NCI-H2196 treated with DMSO at 0.1 percent for 48 hours (cell line): ENCODE results near the gene PSMA7.
"Not testable (repeated sequence)": the region's sequence is repeated elsewhere in the genome, so short reads cannot be mapped to it uniquely, and the experiment has no call there.

Source experiments
- DNase-seq: peaks from one replicate; lab custom pipeline; 2025; ENCODE audit not compliant: unreplicated experiment; lab: John Stamatoyannopoulos, UW

Gene PSMA7

GRCh38 chr20:62120990-62121775 lies 22.0 kb downstream of the PSMA7 start:
- DNase-seq = no peak

GRCh38 chr20:62120365-62120762 lies 22.8 kb downstream of the PSMA7 start:
- no peak for DNase-seq

GRCh38 chr20:62119591-62120364 lies 23.4 kb downstream of the PSMA7 start:
- no peak for DNase-seq

GRCh38 chr20:62119115-62119514 lies 24.1 kb downstream of the PSMA7 start:
- no peak for DNase-seq

- no peak for DNase-seq
Observed at GRCh38 chr20:62118113-62119043, 24.8 kb downstream of the PSMA7 start.

GRCh38 chr20:62117658-62118057 lies 25.5 kb downstream of the PSMA7 start:
- DNase-seq = no peak

GRCh38 chr20:62117362-62117646 lies 25.9 kb downstream of the PSMA7 start:
- no peak for DNase-seq

GRCh38 chr20:62116558-62117361 lies 26.4 kb downstream of the PSMA7 start:
- no peak for DNase-seq

- not testable (repeated sequence) for DNase-seq
Observed at GRCh38 chr20:62115800-62116407, 27.3 kb downstream of the PSMA7 start.

GRCh38 chr20:62114894-62115293 lies 28.3 kb downstream of the PSMA7 start:
- no peak for DNase-seq

- no peak for DNase-seq
Observed at GRCh38 chr20:62112368-62112767, 30.8 kb downstream of the PSMA7 start.

GRCh38 chr20:62111148-62111547 lies 32.0 kb downstream of the PSMA7 start:
- no peak for DNase-seq

- DNase-seq = no peak
Observed at GRCh38 chr20:62105592-62105991, 37.6 kb downstream of the PSMA7 start.

- no peak for DNase-seq
Observed at GRCh38 chr20:62104791-62105345, 38.3 kb downstream of the PSMA7 start.

- no peak for DNase-seq
Observed at GRCh38 chr20:62104234-62104789, 38.9 kb downstream of the PSMA7 start.

- no peak for DNase-seq
Observed at GRCh38 chr20:62103508-62104233, 39.5 kb downstream of the PSMA7 start.

- DNase-seq = no peak
Observed at GRCh38 chr20:62101078-62101477, 42.1 kb downstream of the PSMA7 start.

- no peak for DNase-seq
Observed at GRCh38 chr20:62097881-62098407, 45.2 kb downstream of the PSMA7 start.
